Activated CD8-positive, alpha-beta T cell treated with anti-CD3 and anti-CD28 coated beads for 36 hours (primary cell): ENCODE data around the gene NFAM1. TPM values are rescaled to one million over a fixed set of nuclear protein-coding genes. Genes with fewer than 3 reads are reported as not detected.
A peak's percentile ranks its signal among the peaks of the same experiment; 100 is the strongest.

Experiments used
- ATAC-seq: fragments of 200-7000 bp; cut with Tn5 transposase; one replicate; pipeline ENCODE4 v1.10.0; 2021; ENCODE audit warnings: mild to moderate bottlenecking, moderate library complexity
- CTCF ChIA-PET: fragments of 350-600 bp; sonication (Branson Sonifier 250); formaldehyde crosslinking; loops from one replicate; lab custom pipeline; 2021; ENCODE audit warnings: antibody characterized with exemption; lab: Charles Lee
- POLR2A ChIA-PET: fragments of 350-600 bp; sonication (Branson Sonifier 250); formaldehyde crosslinking; loops from one replicate; lab custom pipeline; 2021; ENCODE audit warnings: antibody characterized with exemption; lab: Charles Lee
- DNase-seq: peaks from one replicate; pipeline ENCODE4 v3.0.0-alpha.2; 2020
- H3K27ac Mint-ChIP-seq: one replicate; pipeline ENCODE4 v1.8.0; 2021; ENCODE audit warnings: mild to moderate bottlenecking, mixed read lengths
- H3K27me3 Mint-ChIP-seq: one replicate; pipeline ENCODE4 v1.8.0; 2021; ENCODE audit warnings: mixed read lengths
- H3K36me3 Mint-ChIP-seq: one replicate; pipeline ENCODE4 v1.8.0; 2021; ENCODE audit warnings: low read depth, mixed read lengths
- H3K4me1 Mint-ChIP-seq: one replicate; pipeline ENCODE4 v1.8.0; 2021; ENCODE audit warnings: low read depth, mixed read lengths
- H3K4me3 Mint-ChIP-seq: one replicate; pipeline ENCODE4 v1.8.0; 2021; ENCODE audit warnings: mild to moderate bottlenecking, moderate library complexity, mixed read lengths
- H3K9me3 Mint-ChIP-seq: one replicate; pipeline ENCODE4 v1.8.0; 2021; ENCODE audit warnings: mixed read lengths
- CTCF ChIP-seq: fragments of 200-600 bp; IDR thresholded peaks from one replicate; pipeline ENCODE4 v1.8.0; 2022; ENCODE audit warnings: antibody characterized with exemption, mild to moderate bottlenecking
- intact Hi-C: fragments of 100-400 bp; cut with micrococcal nuclease; formaldehyde crosslinking; loops from one replicate; pipeline ENCODE4 v1.10.0; 2022
- total RNA-seq, 2 experiments: library from RNA; stranded (reverse); gene quantifications; one replicate each; pipeline ENCODE4 v1.2.3, GENCODE V29; 2021

NFAM1 gene
- total RNA-seq, 2 experiments from 2014 or later = 0.16 TPM; not detected in 1

GRCh38 chr22:42371099-42371498 lies 61.1 kb downstream of the NFAM1 start:
- no peak overlapping the region for H3K4me3 Mint-ChIP-seq
- no peaks in the 10 kb centered on the region for H3K36me3 Mint-ChIP-seq
- peaks cover 14% of the 10 kb centered on the region for H3K4me1 Mint-ChIP-seq
- H3K27ac Mint-ChIP-seq = no peak overlapping the region
- POLR2A ChIA-PET = interaction anchor here (1.3 kb wide), 1 partner anchor 25 kb away, joined by 3 read pairs; no protein-coding TSS in a partner anchor
- CTCF ChIA-PET = no interaction called here
- no peak for DNase-seq
- H3K27me3 Mint-ChIP-seq = peaks cover 16% of the 10 kb centered on the region
- H3K9me3 Mint-ChIP-seq = no peaks in the 10 kb centered on the region
- intact Hi-C loops = no loop called here
- ATAC-seq = no peak
- TF ChIP-seq CTCF = no peak

- Mint-ChIP-seq H3K27ac (peak overlapping the region; percentile 77), H3K36me3 (no peaks in the 10 kb centered on the region), H3K4me3 (peak overlapping the region; percentile 83), H3K9me3 (no peaks in the 10 kb centered on the region), H3K4me1 (peaks cover 14% of the 10 kb centered on the region), H3K27me3 (peaks cover 24% of the 10 kb centered on the region)
- intact Hi-C loops = no loop called here
- CTCF ChIA-PET = interaction anchor here (0.9 kb wide), 1 partner anchor 69 kb away, joined by 3 read pairs; no protein-coding TSS in a partner anchor
- ATAC-seq = peak; percentile 98
- POLR2A ChIA-PET = interaction anchor here (1.0 kb wide), 1 partner anchor 10 kb away, joined by 3 read pairs; no protein-coding TSS in a partner anchor
- peak; percentile 90 for DNase-seq
- TF ChIP-seq CTCF = no peak
Measured at GRCh38 chr22:42369250-42370041, 62.8 kb downstream of the NFAM1 start.

- H3K27me3 Mint-ChIP-seq = peaks cover 26% of the 10 kb centered on the region
- no peaks in the 10 kb centered on the region for H3K9me3 Mint-ChIP-seq
- TF ChIP-seq CTCF = no peak
- no peaks in the 10 kb centered on the region for H3K36me3 Mint-ChIP-seq
- peak overlapping the region; percentile 83 for H3K4me3 Mint-ChIP-seq
- peaks cover 14% of the 10 kb centered on the region for H3K4me1 Mint-ChIP-seq
- intact Hi-C loops = no loop called here
- POLR2A ChIA-PET = interaction anchor here (0.6 to 1.0 kb wide), 2 partner anchors 8 to 295 kb away, joined by 3 read pairs; partner anchors contain the start of gene PHETA2
- ATAC-seq = peak; percentile 25
- H3K27ac Mint-ChIP-seq = no peak overlapping the region
- peak; percentile 30 for DNase-seq
- CTCF ChIA-PET = interaction anchor here (1.1 kb wide), 1 partner anchor 23 kb away, joined by 3 read pairs; no protein-coding TSS in a partner anchor
Measured at GRCh38 chr22:42368379-42369249, 63.6 kb downstream of the NFAM1 start.

GRCh38 chr22:42367980-42368378 lies 64.2 kb downstream of the NFAM1 start:
- CTCF ChIA-PET = interaction anchor here (1.1 kb wide), 1 partner anchor 22 kb away, joined by 3 read pairs; no protein-coding TSS in a partner anchor
- DNase-seq (no peak), ATAC-seq (no peak)
- H3K36me3 Mint-ChIP-seq = no peaks in the 10 kb centered on the region
- H3K4me1 Mint-ChIP-seq = peaks cover 14% of the 10 kb centered on the region
- peaks cover 26% of the 10 kb centered on the region for H3K27me3 Mint-ChIP-seq
- H3K4me3 Mint-ChIP-seq = peak overlapping the region; percentile 83
- intact Hi-C loops = no loop called here
- POLR2A ChIA-PET = interaction anchor here (0.6 to 1.0 kb wide), 2 partner anchors 9 to 294 kb away, joined by 3 read pairs; partner anchors contain the start of gene PHETA2
- no peaks in the 10 kb centered on the region for H3K9me3 Mint-ChIP-seq
- TF ChIP-seq CTCF = no peak
- H3K27ac Mint-ChIP-seq = no peak overlapping the region
